GM12801 (cell line): ENCODE measurements around the gene SMOC2.

Experiments used
- CTCF ChIP-seq: IDR thresholded peaks from one replicate; pipeline ENCODE4 v1.5.1; 2011; ENCODE audit warnings: control low read depth; ENCODE audit not compliant: insufficient read length; ENCODE audit errors: extremely low read depth

SMOC2 gene

GRCh38 chr6:168440520-168441433, at the start of gene SMOC2:
SMOC2 (plus strand) TSS chr6:168441184; CDS start chr6:168441371, 187 bp downstream.
- TF ChIP-seq CTCF, result no peak

- TF ChIP-seq CTCF, result no peak
Measured at GRCh38 chr6:168393126-168393870, 47.7 kb upstream of the SMOC2 start.

GRCh38 chr6:168394606-168395005, 46.4 kb upstream of the SMOC2 start:
- no peak for TF ChIP-seq CTCF

- no peak for TF ChIP-seq CTCF
Measured at GRCh38 chr6:168395983-168396382, 45.0 kb upstream of the SMOC2 start.

- no peak for TF ChIP-seq CTCF
Measured at GRCh38 chr6:168396561-168396960, 44.4 kb upstream of the SMOC2 start.

- TF ChIP-seq CTCF, result no peak
Measured at GRCh38 chr6:168397012-168397411, 44.0 kb upstream of the SMOC2 start.

GRCh38 chr6:168400037-168400436, 40.9 kb upstream of the SMOC2 start:
- TF ChIP-seq CTCF, result no peak
